ENCODE results near the gene ADPRS. TPM values are rescaled to one million over a fixed set of nuclear protein-coding genes. Genes with fewer than 3 reads are reported as not detected.

Gene ADPRS, protein sequence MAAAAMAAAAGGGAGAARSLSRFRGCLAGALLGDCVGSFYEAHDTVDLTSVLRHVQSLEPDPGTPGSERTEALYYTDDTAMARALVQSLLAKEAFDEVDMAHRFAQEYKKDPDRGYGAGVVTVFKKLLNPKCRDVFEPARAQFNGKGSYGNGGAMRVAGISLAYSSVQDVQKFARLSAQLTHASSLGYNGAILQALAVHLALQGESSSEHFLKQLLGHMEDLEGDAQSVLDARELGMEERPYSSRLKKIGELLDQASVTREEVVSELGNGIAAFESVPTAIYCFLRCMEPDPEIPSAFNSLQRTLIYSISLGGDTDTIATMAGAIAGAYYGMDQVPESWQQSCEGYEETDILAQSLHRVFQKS
- total RNA-seq, result 23.0 and 23.9 TPM in 2 replicates

- ChIA-PET POLR2A (interaction anchor here (0.5 to 1.5 kb wide), 2 partner anchors 13 to 158 kb away, joined by 5 to 8 read pairs; partner anchors contain the start of gene AGO3), CTCF (no interaction called here)
- Mint-ChIP-seq H3K36me3 (ENCODE audit: low read depth) (peaks cover 26% of the 10 kb centered on the region), H3K9me3 (no peaks in the 10 kb centered on the region), H3K4me1 (peaks cover 17% of the 10 kb centered on the region), H3K27ac (peak within 1 kb of the TSS; percentile 88), H3K4me3 (peak within 1 kb of the TSS; percentile 89), H3K27me3 (peaks cover 18% of the 10 kb centered on the region)
- DNase-seq (peak; percentile 90), ATAC-seq (ENCODE audit: low read depth) (peak; percentile 85)
- TF ChIP-seq CTCF (IDR thresholded peaks at IDR 0.05), result no peak
- intact Hi-C loops (cut with micrococcal nuclease), result loop anchor here (1.0 to 10.0 kb wide), 5 partner anchors 61 to 298 kb away; partner anchors contain the start of genes AGO1, AGO3 and TRAPPC3
Observed at GRCh38 chr1:36088577-36089392, at the start of gene ADPRS. TSS of gene ADPRS (plus strand) at chr1:36088892. CDS start at chr1:36088905, 13 bp downstream.

GRCh38 chr1:36040238-36040637 is 48.5 kb upstream of the ADPRS start:
- H3K4me1 Mint-ChIP-seq, result no peaks in the 10 kb centered on the region
- peaks cover 56% of the 10 kb centered on the region for H3K36me3 Mint-ChIP-seq (ENCODE audit: low read depth)
- no peak for TF ChIP-seq CTCF (IDR thresholded peaks at IDR 0.05)
- CTCF ChIA-PET, result no interaction called here
- intact Hi-C loops (cut with micrococcal nuclease), result no loop called here
- POLR2A ChIA-PET, result no interaction called here
- no peaks in the 10 kb centered on the region for H3K9me3 Mint-ChIP-seq
- no peaks in the 10 kb centered on the region for H3K27me3 Mint-ChIP-seq
- no peak overlapping the region for H3K4me3 Mint-ChIP-seq
- ATAC-seq (ENCODE audit: low read depth), result no peak
- no peak for DNase-seq
- H3K27ac Mint-ChIP-seq, result no peak overlapping the region

GRCh38 chr1:36051821-36052220 is 36.9 kb upstream of the ADPRS start:
- no peak for DNase-seq
- ATAC-seq (ENCODE audit: low read depth), result no peak
- Mint-ChIP-seq H3K4me3 (no peak overlapping the region), H3K4me1 (no peaks in the 10 kb centered on the region), H3K27me3 (no peaks in the 10 kb centered on the region), H3K9me3 (peaks cover 4% of the 10 kb centered on the region), H3K36me3 (ENCODE audit: low read depth) (peaks cover 52% of the 10 kb centered on the region), H3K27ac (no peak overlapping the region)
- intact Hi-C loops (cut with micrococcal nuclease), result no loop called here
- CTCF ChIA-PET, result no interaction called here
- POLR2A ChIA-PET, result no interaction called here
- no peak for TF ChIP-seq CTCF (IDR thresholded peaks at IDR 0.05)

DNA sequence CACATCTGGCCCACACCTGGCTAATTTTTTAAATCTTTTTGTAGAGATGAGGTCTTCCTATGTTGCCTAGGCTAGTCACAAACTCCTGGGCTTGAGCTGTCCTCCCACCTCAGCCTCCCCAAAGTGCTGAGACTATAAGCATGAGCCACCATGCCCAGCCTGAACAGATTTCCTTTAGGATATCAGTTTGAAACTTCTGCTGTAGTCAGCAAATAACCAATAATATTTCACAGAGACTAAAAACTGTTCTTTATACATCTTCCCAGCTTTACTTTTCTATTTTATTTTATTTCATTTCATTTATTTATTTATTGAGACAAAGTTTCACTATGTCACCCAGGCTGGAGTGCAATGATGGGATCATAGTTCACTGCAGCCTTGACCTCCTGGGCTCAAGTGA is 34.7 kb upstream of the ADPRS start:
- no peaks in the 10 kb centered on the region for H3K27me3 Mint-ChIP-seq
- CTCF ChIA-PET, result no interaction called here
- H3K4me1 Mint-ChIP-seq, result no peaks in the 10 kb centered on the region
- H3K4me3 Mint-ChIP-seq, result no peak overlapping the region
- H3K36me3 Mint-ChIP-seq (ENCODE audit: low read depth), result peaks cover 33% of the 10 kb centered on the region
- POLR2A ChIA-PET, result no interaction called here
- no peak for TF ChIP-seq CTCF (IDR thresholded peaks at IDR 0.05)
- no peak for DNase-seq
- H3K9me3 Mint-ChIP-seq, result no peaks in the 10 kb centered on the region
- ATAC-seq (ENCODE audit: low read depth), result no peak
- H3K27ac Mint-ChIP-seq, result no peak overlapping the region
- intact Hi-C loops (cut with micrococcal nuclease), result no loop called here

- DNase-seq (no peak), ATAC-seq (ENCODE audit: low read depth) (no peak)
- ChIA-PET POLR2A (no interaction called here), CTCF (no interaction called here)
- H3K9me3 Mint-ChIP-seq, result no peaks in the 10 kb centered on the region
- H3K27me3 Mint-ChIP-seq, result no peaks in the 10 kb centered on the region
- H3K27ac Mint-ChIP-seq, result no peak overlapping the region
- H3K4me3 Mint-ChIP-seq, result no peak overlapping the region
- TF ChIP-seq CTCF (IDR thresholded peaks at IDR 0.05), result no peak
- H3K4me1 Mint-ChIP-seq, result no peaks in the 10 kb centered on the region
- peaks cover 29% of the 10 kb centered on the region for H3K36me3 Mint-ChIP-seq (ENCODE audit: low read depth)
- intact Hi-C loops (cut with micrococcal nuclease), result no loop called here
Observed at GRCh38 chr1:36055706-36056105, 33.0 kb upstream of the ADPRS start.

Measured in activated B cell treated with CpG ODN at 0.5 μM for 24 hours (primary cell).